HG03575 (cell line): ENCODE results near the gene KLHL29.

Source experiments
- ATAC-seq: cut with Tn5 transposase; IDR thresholded peaks from one replicate; pipeline ENCODE4 v1.9.1; 2021; ENCODE audit not compliant: unreplicated experiment, insufficient number of reproducible peaks, low FRiP score; ENCODE audit errors: extremely low read depth

KLHL29 gene

DNA sequence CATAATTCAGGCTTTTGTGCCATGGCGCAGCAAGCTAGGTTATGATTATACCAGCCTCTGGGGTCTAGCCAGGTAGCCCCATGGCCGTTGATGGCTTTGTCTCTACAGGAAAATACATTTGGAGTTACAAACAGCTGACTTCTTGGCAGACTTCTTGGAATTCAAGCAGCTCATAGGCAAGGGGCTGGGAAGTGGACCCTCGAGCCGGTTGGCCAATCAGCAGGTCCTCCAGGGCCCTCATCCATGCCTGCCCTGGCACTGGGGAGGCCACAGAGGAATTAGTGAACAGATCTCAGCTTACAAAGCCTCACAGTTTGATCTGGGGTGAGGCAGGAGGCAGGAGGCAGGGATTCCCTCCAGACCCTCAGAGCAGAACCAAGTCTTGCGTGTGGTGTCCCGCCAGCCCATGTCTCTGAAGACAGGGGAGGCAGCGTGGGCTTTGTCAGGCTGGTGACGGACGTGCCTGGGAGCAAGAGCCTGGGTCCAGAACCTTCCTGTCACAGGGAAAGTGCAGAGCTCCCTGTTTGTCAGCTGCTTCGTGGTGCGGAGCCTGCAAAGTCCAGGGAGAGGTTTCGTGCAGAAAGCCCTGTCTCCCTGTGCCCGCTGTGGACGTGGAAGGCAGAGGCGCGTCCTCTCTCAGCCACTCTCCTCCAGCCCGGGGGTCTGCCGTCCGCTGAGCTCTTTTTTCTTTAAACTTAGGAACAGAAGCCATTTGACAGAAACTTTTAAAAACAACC lies 131.7 kb downstream of the KLHL29 start:
- no peak for ATAC-seq

DNA sequence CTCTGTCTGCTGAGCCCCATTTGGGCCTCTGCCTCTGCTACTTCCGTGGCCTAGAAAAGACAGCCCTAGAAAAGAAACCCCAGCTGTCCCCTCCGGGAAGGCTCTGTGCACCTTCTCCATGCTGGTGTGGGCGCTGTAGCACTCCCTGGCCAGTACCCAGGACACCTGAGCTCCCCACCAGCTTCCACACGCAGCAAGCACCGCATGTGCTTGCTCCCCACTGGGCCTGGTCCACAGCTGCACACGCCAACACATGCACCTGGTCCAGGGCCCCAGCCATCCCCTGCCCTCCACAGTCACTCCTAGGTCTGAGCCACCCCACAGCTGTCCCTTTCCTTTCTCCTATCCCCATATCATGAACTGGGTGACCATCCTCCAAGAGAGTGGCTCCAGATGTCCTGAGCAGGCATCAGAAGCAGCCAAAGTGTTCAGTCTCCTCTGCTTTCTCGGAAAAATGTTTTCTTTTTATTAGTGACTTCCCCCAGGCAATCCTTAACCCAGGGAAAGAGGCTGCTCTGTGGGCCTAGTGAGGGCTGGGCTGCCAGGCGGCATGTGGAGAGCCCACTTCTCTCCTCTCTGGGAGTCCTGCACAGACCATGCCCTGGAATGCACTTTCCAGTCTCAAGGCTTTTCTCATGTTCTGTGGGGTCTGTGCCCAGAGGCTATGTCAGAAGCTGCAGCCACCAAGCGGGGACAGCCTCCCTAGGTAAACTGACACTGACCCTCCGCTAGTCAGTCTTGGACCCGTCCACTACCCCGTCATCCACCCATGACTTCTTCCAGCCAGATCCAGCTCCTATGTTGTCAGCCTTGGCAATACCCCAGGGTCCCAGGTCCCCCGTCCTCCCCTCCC lies 133.7 kb downstream of the KLHL29 start:
- no peak for ATAC-seq

DNA sequence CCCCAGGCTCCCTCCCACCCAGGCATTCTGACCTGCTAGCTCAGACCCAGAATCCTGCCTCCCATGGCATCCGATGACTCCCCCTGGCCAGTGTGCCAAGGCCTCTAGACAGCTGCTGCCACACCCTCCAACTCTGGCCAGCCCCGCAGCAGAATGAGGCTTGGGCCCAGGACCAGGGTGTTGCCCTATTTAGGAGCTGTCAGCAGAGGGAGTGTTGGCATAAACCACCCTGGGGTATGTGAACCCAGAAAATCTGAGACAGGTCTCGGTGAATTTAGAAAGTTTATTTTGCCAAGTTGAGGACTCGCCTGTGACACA lies 134.3 kb downstream of the KLHL29 start:
- no peak for ATAC-seq

DNA sequence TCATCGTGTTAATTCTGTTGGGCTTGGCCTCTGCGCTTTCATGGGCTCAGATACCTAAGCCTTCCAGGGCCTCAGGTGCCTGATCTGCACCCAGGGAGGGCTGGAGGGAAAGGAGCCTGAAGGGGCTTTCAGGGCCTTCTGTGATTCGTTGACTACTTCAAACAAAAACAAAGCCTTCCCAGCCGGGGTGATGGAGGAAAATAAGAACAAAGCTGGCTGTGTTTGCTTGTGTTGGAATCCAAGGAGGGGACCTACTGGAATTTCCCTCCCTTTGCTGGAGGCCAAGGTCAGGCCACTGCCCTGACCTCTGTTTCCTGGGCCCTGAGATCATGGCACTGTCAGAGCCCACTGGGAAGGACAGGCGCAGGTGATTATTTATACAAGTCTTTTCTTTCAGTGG lies 135.3 kb downstream of the KLHL29 start:
- no peak for ATAC-seq

DNA sequence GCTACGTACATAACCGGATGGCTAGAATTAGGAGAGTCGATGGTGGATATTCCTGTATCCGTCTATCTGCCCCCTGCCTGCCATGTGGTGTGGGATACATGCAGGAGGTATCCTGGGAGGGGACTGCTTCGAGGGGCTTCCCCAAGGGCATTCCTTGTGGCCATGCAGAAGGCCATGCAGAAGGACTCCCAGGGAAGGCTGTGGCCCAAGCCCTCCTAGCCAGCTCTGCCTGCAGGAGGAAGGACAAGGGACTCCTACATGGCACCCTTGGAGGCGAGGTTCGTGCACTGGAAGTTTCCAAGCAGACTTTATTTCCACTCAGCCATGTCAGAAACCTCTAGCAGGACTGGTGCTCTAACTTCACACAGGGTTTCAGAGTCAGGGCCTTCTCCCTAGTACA lies 136.1 kb downstream of the KLHL29 start:
- ATAC-seq: no peak

DNA sequence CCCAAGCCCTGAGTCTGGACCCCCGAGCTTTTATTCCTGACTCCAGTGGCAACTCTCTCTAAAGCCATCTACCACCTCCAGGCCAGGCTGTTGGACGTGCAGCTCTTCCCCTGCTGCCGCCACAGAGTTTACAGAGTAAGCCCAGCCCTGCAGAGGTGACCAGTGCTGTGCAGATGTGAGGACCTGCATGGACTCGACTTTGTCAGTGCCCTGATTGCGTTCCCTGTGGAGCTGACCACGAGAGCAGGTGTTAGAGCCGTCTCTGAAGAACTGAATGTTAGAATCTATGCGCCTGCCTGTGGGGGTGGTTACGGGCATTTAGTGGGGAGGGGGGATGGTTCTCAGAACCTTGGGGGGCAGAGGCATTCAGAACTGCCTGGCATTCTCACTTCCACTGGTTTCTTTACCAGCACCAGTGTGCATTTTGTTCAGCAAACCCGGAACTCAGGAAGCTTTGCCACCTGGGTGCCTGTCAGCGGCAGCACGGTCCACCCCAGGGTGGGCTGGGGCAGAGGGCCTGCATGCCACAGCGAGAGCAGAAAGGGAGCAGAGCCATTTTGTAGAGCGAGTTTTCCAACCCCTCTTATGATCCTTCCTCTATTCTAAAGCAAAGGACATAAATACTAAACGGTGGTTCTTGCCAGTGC lies 137.9 kb downstream of the KLHL29 start:
- no peak for ATAC-seq

DNA sequence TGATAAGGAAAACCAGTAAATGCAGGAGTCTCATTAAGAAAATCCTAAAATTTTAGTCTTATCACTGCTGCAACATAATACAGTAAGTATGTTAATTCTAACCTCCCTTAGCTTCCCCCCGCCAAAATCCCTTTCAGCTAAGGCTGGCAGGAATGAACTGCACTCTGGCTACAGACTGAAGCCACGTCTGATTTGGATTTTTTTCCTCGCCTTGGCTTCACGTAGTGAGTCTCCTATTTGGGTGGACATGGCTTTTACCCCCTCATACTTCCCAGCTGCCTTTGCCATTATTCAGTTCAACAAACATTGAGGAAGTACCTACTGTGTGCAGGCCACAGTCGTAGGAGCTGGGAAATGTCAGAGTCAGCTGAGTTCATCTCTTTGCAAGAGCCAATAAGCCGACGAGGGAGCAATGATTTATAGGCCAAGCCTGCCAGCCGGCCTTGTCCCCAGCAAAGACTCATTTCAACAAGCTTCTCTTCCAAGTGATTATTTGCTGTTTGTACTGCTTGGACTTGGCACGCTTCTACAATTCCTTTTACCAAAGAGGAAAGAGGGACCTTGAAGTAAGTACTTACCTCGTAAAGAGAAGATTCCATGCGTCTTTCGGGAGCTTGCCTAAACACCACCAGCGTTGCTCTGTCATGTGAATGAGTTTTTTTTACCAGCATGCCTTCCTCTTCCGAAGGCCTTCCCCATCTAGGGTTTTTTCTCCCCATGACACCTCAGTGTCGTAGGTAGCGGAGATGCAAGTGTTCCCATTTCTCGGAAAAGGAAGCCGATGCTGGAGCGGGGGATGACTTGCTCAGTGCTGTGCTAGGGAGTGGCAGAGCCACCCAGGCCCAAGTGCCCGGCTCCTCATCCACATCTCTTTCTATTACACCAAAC lies 138.6 kb downstream of the KLHL29 start:
- no peak for ATAC-seq

DNA sequence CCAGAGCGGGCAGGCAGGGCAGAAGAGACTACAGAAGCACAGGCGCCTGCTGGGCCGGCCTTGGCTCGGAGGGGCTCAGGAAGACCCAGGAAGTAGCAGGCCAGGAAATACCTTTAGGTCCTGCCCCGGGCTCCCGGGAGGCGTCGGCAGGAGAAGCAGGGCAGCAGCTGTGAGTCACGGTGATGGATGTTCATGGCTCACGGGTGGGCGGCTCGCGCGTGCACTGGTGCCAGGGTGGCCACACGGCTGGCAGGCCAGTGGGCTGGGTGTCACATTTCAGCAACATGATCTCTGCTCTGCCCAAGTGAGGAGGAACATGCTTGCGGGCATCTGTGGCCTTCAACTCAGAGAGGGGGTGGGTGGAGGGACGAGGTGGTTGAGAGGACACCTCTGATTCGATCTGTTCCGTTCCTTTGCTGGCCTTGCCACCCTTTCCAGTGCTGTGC lies 139.3 kb downstream of the KLHL29 start:
- ATAC-seq: no peak

DNA sequence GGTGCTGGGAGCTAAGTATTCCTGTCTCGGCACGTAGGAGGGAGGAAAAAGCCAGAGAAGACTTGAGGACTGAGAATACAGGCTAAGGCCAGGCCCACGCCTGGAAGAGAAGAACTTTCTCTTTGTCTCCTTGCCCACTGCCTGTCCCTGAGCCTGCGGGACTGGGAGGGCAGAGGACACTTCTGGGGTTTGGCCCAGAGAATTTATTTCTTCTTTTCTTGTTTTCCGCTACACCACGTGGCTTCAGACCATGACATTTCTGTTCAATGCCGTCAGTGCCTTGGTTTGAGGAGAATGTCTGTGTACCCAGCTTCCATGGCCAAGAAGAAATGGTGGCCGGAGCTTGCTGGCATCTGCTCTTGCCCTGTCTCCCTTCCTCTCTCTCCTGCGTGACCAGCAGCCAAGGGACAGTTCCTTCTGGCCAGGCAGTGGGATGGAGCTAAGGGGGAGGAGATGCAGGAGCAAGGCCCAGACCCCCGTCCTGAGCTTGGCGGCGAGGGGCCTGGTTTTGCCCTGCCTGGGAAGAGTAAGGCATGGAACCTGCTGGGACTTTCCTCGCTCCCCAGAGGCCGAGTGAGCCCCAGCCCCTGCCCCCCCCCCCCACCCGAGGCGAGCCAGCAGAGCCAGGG lies 140.3 kb downstream of the KLHL29 start:
- no peak for ATAC-seq

DNA sequence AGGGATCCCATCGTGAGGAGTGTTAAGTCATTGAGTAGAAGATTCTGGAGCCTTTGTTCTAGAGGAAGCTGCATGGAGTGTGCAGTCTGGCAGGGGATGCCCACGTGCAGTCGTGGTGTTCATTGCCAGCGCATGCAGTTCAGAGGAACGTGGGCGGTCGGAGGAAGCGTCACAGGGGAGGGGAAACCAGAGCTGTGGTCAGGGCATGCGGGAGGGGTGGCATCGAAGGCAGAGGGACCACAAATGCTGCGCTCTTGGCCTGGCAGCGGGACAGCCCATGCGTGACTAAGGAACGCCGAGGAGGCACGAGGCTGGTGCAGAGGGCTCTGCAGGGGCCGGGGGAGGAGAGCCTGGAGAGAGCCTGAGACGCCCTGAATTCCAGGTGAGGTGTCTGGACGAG lies 141.1 kb downstream of the KLHL29 start:
- no peak for ATAC-seq

DNA sequence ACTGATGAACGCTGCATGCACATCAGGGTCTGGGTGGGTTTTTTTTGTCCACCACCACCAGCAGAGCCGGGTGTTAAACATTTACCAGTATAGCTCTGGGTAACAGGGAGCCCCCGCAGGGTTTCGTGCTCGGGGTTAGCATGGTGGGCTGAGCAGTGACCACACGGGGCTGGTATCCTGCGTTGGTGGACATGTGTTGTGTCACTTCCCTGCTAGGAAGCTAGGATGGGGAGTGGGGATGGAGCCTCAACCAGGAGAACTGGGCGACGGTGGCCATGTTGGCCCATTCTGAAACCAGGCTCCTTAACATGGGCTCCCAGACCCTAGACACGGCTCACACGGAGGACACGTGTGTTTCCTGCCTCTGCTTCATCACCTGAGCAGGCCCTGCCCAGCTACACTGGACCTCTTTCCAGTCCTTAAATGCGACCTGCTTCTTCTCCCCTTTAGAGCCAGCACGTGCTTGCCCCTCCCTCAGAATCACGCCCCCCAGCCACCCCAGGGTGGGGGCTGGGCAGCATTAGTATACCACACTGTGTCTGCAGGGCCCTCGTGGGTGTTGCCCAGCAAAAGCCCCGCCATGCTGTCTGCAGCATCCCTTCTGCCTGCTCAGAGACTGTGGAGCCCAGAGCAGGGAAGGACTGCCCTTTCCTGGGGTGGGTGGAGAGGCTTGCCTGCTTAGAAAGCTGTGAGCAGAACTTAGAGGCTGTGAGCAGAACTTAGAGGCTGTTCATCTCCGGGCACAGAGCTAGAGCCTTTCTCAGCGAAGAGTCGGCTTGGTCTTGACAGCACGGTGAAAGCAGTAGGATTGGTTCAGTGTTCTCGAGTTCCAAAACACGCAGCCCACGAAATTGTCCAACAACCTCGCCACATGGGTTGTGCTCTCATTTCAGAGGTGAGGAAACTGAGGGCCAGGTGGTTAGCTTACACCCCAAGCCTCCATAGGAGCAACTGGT lies 142.1 kb downstream of the KLHL29 start:
- ATAC-seq: no peak

DNA sequence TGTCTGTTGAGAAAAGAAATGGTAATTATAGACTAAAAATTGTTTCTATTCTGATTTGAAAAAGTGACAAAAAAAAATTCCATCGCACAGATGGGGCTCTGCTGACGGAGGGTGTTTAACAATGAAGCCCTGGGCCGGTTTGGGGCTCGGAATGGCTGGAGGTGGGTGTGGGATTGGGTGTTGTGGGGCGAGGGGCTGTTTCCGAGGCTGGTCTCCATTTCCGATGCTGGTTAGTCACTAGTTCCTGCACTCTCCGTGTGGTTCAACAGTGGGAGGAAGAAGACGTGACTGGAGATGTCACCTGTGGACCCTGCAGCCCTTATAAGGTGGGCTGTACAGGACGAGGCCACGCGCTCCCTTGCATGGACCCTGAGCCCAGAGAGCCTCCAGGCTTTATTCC lies 143.2 kb downstream of the KLHL29 start:
- ATAC-seq: no peak

DNA sequence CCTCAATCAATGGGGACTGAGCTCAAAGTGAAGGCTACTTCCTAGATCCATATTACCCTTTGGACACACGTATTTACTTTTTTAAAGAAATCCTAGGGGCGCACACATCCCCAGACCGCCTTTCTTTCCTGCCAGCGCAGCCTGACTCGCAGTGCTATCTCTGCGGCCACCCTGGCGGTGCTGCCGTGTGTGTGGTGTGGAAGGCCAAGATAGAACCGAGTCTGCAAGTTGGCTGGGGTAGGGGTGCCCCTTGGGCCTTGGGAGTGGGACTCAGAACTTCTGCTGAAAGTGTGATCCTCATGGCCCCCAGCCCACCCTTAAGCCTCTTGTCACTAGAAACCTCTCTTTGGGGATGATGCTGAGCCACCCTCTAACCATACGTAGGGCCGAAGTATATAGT lies 143.7 kb downstream of the KLHL29 start:
- ATAC-seq: no peak

DNA sequence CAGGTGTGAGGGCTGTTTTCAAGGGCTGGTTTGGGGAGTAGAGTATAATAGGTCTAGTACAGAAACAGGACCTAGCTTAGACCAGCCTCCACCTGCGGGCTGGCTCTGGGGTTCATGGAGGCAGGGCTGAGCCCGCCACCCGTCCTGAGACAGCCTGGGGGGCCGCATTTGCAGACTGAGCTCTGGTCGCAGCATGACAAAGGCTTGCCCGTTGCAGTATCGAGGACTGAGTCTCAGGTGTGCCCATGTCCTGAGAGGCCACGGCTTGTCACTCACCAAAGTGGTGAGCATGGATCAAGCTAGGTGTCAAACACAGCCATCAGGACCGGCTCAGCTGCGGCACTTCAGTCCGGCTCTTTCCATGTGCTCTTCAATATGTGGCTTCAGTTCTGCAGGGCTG lies 144.7 kb downstream of the KLHL29 start:
- ATAC-seq: no peak

DNA sequence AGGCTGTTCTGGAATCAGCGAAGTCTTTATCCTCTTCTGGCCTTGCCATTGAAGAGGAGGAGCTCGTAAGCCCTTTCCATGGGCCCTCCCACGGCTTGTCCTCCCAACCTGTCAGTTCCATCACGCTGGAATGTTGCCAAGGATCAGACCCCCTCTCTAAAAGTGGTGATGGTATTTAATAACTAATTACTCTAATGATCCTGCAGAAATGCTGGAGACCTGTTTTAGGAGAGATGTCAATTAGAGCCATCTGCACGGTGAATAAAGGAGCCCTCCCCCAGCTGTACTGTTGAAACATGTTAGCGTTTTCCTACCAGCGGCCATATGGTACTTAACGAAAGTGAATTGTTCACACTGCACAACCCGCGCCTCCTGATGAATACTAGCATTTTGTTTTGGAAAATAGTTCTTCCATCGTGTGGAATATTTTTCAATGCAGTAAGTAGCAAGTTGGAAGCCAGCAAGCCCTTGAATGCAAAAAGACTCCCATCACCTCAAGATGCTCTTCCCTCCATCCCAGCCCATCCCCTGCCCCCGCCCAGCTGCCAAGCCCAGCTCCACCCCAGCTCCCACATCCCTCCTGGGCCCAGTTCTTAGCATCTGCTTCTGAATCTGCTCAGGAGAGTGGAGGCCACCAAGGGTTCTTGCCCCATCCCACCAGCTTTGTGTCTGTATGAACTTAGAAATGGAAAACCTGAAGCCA lies 145.4 kb downstream of the KLHL29 start:
- no peak for ATAC-seq

DNA sequence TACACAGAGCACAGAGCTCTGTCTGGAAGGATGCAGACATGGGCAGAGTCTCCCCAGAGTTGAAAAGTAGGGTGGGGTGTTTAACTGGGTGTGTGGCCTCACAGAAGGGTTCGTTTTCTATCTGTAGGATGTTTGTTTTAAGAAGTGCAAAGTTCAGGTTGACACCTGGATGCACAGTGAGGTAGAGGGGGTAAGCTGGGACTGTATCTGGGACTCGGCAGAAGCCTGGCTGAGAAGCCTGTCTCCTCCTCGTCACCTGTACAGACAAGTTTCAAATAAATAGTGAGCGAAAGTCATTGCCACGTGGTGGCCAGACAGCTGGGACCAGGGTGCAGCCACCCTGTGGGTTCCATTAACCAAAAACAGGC lies 145.9 kb downstream of the KLHL29 start:
- no peak for ATAC-seq

DNA sequence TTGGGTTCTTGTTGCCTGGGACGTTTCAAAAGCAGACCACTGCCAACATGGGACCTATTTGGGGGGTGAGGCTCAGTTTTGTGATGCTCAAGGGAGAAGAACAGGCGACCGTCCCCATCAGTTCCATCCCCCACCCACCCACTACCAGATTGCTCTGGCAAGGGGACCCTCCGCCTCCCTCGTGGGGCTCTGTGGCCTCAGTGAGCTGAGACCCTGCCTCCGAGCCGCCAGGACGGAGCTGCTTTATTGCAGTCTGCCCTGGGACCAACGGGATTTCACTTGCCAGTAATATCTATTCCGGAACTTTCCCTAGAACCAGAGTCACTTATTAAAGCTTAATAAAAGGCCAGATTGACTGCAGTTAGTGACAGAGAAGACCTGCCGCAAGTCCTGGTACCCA lies 146.3 kb downstream of the KLHL29 start:
- no peak for ATAC-seq
